HepG2 (cell line): ENCODE data around the gene DRAM1. TPM values are rescaled to one million over a fixed set of nuclear protein-coding genes. Genes with fewer than 3 reads are reported as not detected.

ENCODE experiments used
- ATAC-seq: fragments of 200-7000 bp; cut with Tn5 transposase; 3 replicates; pipeline ENCODE4 v1.9.1; 2020; ENCODE audit warnings: mild to moderate bottlenecking, moderate library complexity
- BruUV-seq: library from RNA; stranded (reverse); fragments of 400-500 nt; replicated peaks from 2 replicates; lab custom pipeline; 2021; lab: Mats Ljungman, UMichigan
- CTCF ChIA-PET: fragments of 300-600 bp; formaldehyde crosslinking; extraction: SDS; loops from one replicate; lab custom pipeline; 2021; ENCODE audit warnings: low total read pairs, inconsistent platforms, low intra/inter-chr PET ratio; lab: Yijun Ruan, JAX
- POLR2A ChIA-PET: fragments of 350-600 bp; sonication (Branson Sonifier 250); formaldehyde crosslinking; loops from one replicate; lab custom pipeline; 2020; ENCODE audit warnings: antibody characterized with exemption, inconsistent platforms; lab: Yijun Ruan, JAX
- DNase-seq: peaks from one replicate; pipeline ENCODE4 v3.0.0-alpha.2; 2015; ENCODE audit warnings: low spot score
- FAIRE-seq: peaks from 3 replicates; lab custom pipeline; 2011; peaks lifted over from hg19 to GRCh38; lab: Jason Lieb, UNC
- H2AFZ ChIP-seq: one replicate; pipeline ENCODE4 v1.6.1; 2011; ENCODE audit warnings: low read length, inconsistent platforms
- H3K27ac ChIP-seq: fragments of 300-600 bp; 3 replicates; pipeline ENCODE4 v1.8.0; 2011; ENCODE audit warnings: mixed run types, mild to moderate bottlenecking, mixed read lengths, low read length, inconsistent platforms; ENCODE audit not compliant: insufficient read depth; ENCODE audit errors: extremely low read length
- H3K27me3 ChIP-seq, 2 experiments: fragments of 200-600 bp in 1 of 2; 2 replicates in 1 of 2; 3 replicates in 1 of 2; pipeline versions ENCODE4 v1.6.0 to v1.8.0; 2011; ENCODE audit warnings: low read length in 2 of 2, mild to moderate bottlenecking in 2 of 2, moderate library complexity in 2 of 2, inconsistent platforms in 1 of 2; ENCODE audit not compliant: insufficient read depth in 2 of 2, control insufficient read depth in 1 of 2
- H3K36me3 ChIP-seq, 2 experiments: fragments of 200-600 bp in 1 of 2; replicated peaks in 1 of 2; 2 replicates in 1 of 2; 3 replicates in 1 of 2; pipeline versions ENCODE4 v1.5.1 to v1.8.0; 2011; ENCODE audit warnings: low read length in 2 of 2, inconsistent platforms in 1 of 2; ENCODE audit not compliant: insufficient read depth in 2 of 2, control insufficient read depth in 1 of 2
- H3K4me1 ChIP-seq: 2 replicates; pipeline ENCODE4 v1.5.1; 2012; ENCODE audit warnings: low read length, inconsistent platforms; ENCODE audit not compliant: insufficient read depth
- H3K4me2 ChIP-seq: 2 replicates; pipeline ENCODE4 v1.6.0; 2011; ENCODE audit warnings: low read depth, low read length, inconsistent platforms
- H3K4me3 ChIP-seq, 3 experiments: fragments of 200-600 bp in 1 of 3; sonication (generic), shearing (Covaris generic) in 1 of 3; replicated peaks in 1 of 3; 2 replicates each; pipeline ENCODE4 v1.5.1; 2011 to 2016; ENCODE audit warnings: low read length in 3 of 3, inconsistent platforms in 2 of 3, low read depth in 2 of 3, mild to moderate bottlenecking in 2 of 3, control low read depth in 1 of 3, mixed read lengths in 1 of 3; ENCODE audit not compliant: insufficient read depth in 1 of 3
- H3K79me2 ChIP-seq: one replicate; pipeline ENCODE4 v1.6.1; 2011; ENCODE audit warnings: low read length, inconsistent platforms; ENCODE audit not compliant: insufficient read depth
- H3K9ac ChIP-seq: 2 replicates; pipeline ENCODE4 v1.6.0; 2011; ENCODE audit warnings: mild to moderate bottlenecking, low read depth, low read length, inconsistent platforms; ENCODE audit not compliant: insufficient read depth
- H3K9me3 ChIP-seq: 2 replicates; pipeline ENCODE4 v1.5.1; 2012; ENCODE audit warnings: mild to moderate bottlenecking, low read length
- H4K20me1 ChIP-seq: 2 replicates; pipeline ENCODE4 v1.6.0; 2011; ENCODE audit warnings: inconsistent platforms, mild to moderate bottlenecking, low read length, moderate library complexity; ENCODE audit not compliant: insufficient read depth
- FOXM1 ChIP-seq: sonication (generic); formaldehyde crosslinking; IDR thresholded peaks from 2 replicates; pipeline ENCODE4 v1.5.0; 2020; ENCODE audit warnings: missing genetic modification reagents
- POLR2G ChIP-seq: fragments of 200-400 bp; formaldehyde crosslinking; IDR thresholded peaks from 2 replicates; pipeline ENCODE4 v1.6.1; 2018; ENCODE audit warnings: mild to moderate bottlenecking, low read depth, low read length, moderate library complexity
- REST ChIP-seq, 2 experiments: IDR thresholded peaks; 2 replicates each; pipeline ENCODE4 v1.6.1; 2011 to 2012; ENCODE audit warnings: low read length in 2 of 2, borderline replicate concordance in 1 of 2, low read depth in 1 of 2, mild to moderate bottlenecking in 1 of 2, moderate library complexity in 1 of 2
- SMAD9 ChIP-seq: sonication (generic); formaldehyde crosslinking; IDR thresholded peaks from 2 replicates; pipeline ENCODE4 v1.5.1; 2020; ENCODE audit warnings: mild to moderate bottlenecking, missing genetic modification reagents
- ZNF496 ChIP-seq: sonication (generic); formaldehyde crosslinking; IDR thresholded peaks from 2 replicates; pipeline ENCODE4 v1.8.1; 2023; ENCODE audit warnings: mild to moderate bottlenecking, moderate library complexity, missing genetic modification reagents; ENCODE audit not compliant: insufficient replicate concordance
- ZNF552 ChIP-seq: sonication (generic); formaldehyde crosslinking; IDR thresholded peaks from 2 replicates; pipeline ENCODE4 v1.9.0; 2022; ENCODE audit warnings: missing genetic modification reagents, mild to moderate bottlenecking, borderline replicate concordance
- ZNF772 ChIP-seq: sonication (generic); formaldehyde crosslinking; IDR thresholded peaks from 2 replicates; pipeline ENCODE4 v1.5.0; 2020; ENCODE audit warnings: mild to moderate bottlenecking, missing genetic modification reagents
- WGBS: methylation state at CpG from one replicate; pipeline ENCODE4 v1.1.6; 2017; ENCODE audit warnings: low lambda C conversion rate; 5-methylcytosine and 5-hydroxymethylcytosine counted together
- in situ Hi-C: cut with HindIII; loops from 2 replicates; pipeline ENCODE4 v1.10.0; 2017; ENCODE audit warnings: low pct_unique_long_range_greater_than_20kb; ENCODE audit not compliant: extremely low pct_ligation_motif_present
- intact Hi-C: fragments of 100-400 bp; cut with micrococcal nuclease; formaldehyde crosslinking; loops from one replicate; pipeline ENCODE4 v1.10.0; 2022; ENCODE audit not compliant: unreplicated experiment
- polyA plus RNA-seq, 8 experiments: library from polyadenylated mRNA; depleted of rRNA in 3 of 8; stranded (reverse) in 7 of 8; unstranded in 1 of 8; fragments of >200 nt; fragmentation: Illumina TruSeq in 4 of 8; extraction: Trizol in 4 of 8; gene quantifications; 2 replicates each; pipeline versions ENCODE4 v1.2.1 to v1.2.3, GENCODE V29; 2011 to 2016; ENCODE audit warnings: low read depth in 4 of 8, missing spikeins in 1 of 8, mixed read lengths in 1 of 8; ENCODE audit not compliant: insufficient read depth in 1 of 8
- total RNA-seq, 5 experiments: library from RNA; depleted of rRNA; stranded (reverse); fragments of >200 nt; fragmentation: Illumina TruSeq; extraction: Trizol; gene quantifications; 2 replicates each; pipeline ENCODE4 v1.2.3, GENCODE V29; 2016; ENCODE audit warnings: low read depth in 1 of 5

DRAM1 gene
- total and polyA plus RNA-seq, 2 of the 13 experiments (the other 11 are each of a cell fraction or from before 2014, with no cell fraction given): 20.9 to 32.6 TPM

GRCh38 chr12:101954113-101954512 is 76.7 kb downstream of the DRAM1 start:
- no peak overlapping the region for H3K27ac ChIP-seq
- DNase-seq (no peak), ATAC-seq (no peak), FAIRE-seq (no peak)
- H3K9ac ChIP-seq: no peak overlapping the region
- H4K20me1 ChIP-seq: no peaks in the 10 kb centered on the region
- H3K36me3 ChIP-seq: no peaks in the 10 kb centered on the region
- in situ Hi-C loops: no loop called here
- ChIA-PET CTCF (no interaction called here), POLR2A (no interaction called here)
- BruUV-seq: no TSS peak
- WGBS: 4% methylated on average over 1 of the region's 1 CpG
- no peak overlapping the region for H2AFZ ChIP-seq
- H3K4me3 ChIP-seq: no peak overlapping the region
- peaks cover 1 to 10% of the 10 kb centered on the region in 2 experiments; a peak in 3 of 5 replicates for H3K27me3 ChIP-seq
- intact Hi-C loops: no loop called here
- H3K4me2 ChIP-seq: no peak overlapping the region
- no peak for TF ChIP-seq FOXM1 (CRISPR knock-in tag)
- no peak for TF ChIP-seq ZNF552 (CRISPR knock-in tag)
- no peak for TF ChIP-seq ZNF496 (CRISPR knock-in tag)
- TF ChIP-seq POLR2G: no peak
- TF ChIP-seq REST (IDR thresholded peaks at IDR 0.05; ENCODE audit: borderline replicate concordance in 1 of 2, low read depth in 1 of 2, low read length in 2 of 2): no peak
- TF ChIP-seq SMAD9: no peak
- no peak for TF ChIP-seq ZNF772
- H3K9me3 ChIP-seq: no peaks in the 10 kb centered on the region
- H3K79me2 ChIP-seq: no peaks in the 10 kb centered on the region
- no peaks in the 10 kb centered on the region for H3K4me1 ChIP-seq
